Fibroblast of the aortic adventitia (primary cell): ENCODE results near the gene AMIGO1. TPM values are rescaled to one million over a fixed set of nuclear protein-coding genes. Genes with fewer than 3 reads are reported as not detected.

Source experiments
- DNase-seq: peaks from one replicate; pipeline ENCODE4 v3.0.0-alpha.2; 2010; ENCODE audit warnings: low read depth
- H3K4me3 ChIP-seq: 2 replicates; pipeline ENCODE4 v1.5.1; 2011; ENCODE audit warnings: low read depth, mild to moderate bottlenecking, control low read depth, low read length, moderate library complexity
- total RNA-seq: library from RNA; depleted of rRNA; stranded (reverse); fragments of >200 nt; gene quantifications from 2 replicates; pipeline ENCODE4 v1.2.3, GENCODE V29; 2012; ENCODE audit warnings: low replicate concordance
- TF ChIP-seq, protein P1 (sequence below): IDR thresholded peaks from 2 replicates; pipeline ENCODE4 v1.5.1; 2011; ENCODE audit warnings: mild to moderate bottlenecking, low read length, control low read depth, inconsistent platforms; ENCODE audit not compliant: insufficient read depth

AMIGO1 gene, protein sequence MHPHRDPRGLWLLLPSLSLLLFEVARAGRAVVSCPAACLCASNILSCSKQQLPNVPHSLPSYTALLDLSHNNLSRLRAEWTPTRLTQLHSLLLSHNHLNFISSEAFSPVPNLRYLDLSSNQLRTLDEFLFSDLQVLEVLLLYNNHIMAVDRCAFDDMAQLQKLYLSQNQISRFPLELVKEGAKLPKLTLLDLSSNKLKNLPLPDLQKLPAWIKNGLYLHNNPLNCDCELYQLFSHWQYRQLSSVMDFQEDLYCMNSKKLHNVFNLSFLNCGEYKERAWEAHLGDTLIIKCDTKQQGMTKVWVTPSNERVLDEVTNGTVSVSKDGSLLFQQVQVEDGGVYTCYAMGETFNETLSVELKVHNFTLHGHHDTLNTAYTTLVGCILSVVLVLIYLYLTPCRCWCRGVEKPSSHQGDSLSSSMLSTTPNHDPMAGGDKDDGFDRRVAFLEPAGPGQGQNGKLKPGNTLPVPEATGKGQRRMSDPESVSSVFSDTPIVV
- total RNA-seq = 0.54 and 2.5 TPM in 2 replicates

DNA sequence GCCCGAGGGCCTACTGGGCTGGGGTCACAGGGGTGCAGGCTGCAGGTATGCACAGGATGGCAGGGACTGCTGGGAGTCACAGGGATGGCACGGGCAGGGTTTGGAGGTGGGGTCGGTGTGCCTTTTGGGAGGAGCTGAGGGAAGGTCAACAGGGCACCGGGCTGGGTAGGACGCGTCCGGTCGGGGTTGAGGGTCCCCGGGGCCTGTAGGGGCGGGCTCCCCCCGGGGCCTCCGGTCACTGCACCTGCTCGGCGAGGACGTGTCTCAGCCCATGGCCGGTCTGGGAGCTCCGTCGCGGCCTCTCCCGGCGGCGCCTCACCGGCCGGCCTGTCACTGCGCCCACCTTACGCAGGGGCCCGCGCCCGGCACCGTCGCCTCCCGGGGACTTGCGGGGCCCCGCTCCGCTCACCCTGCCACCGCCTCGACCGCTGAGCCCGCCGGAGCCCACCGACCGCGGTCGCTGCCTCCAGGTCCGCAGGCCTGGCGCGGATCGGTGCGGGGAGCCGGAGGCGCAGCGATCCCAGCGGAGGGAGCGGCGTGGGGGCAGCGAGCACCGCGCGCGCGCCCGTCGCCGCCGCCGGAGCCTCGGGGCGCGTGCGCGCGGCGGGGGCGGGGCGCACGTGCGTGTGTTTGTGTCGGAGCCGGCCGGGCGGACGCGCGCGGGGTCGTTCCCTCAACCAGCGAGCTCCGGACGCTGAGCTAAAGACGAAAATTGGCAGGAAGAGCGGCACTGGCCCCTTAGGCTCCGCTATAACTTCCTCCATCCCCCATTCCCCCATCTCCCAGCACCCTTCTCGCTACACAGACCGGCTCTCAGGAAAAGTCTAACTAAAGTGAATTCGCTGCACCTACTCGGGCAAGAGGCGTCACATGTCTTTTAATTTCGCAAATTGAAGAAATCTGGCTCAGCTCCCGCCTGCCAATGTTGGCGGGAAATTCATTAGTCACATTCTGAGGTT lies at the start of gene AMIGO1:
Gene AMIGO1, minus strand, starts transcription at position 552 of the 959 bp plus-strand sequence. CDS start 815 bp downstream, outside the sequence.
- TF ChIP-seq, protein P1, sequence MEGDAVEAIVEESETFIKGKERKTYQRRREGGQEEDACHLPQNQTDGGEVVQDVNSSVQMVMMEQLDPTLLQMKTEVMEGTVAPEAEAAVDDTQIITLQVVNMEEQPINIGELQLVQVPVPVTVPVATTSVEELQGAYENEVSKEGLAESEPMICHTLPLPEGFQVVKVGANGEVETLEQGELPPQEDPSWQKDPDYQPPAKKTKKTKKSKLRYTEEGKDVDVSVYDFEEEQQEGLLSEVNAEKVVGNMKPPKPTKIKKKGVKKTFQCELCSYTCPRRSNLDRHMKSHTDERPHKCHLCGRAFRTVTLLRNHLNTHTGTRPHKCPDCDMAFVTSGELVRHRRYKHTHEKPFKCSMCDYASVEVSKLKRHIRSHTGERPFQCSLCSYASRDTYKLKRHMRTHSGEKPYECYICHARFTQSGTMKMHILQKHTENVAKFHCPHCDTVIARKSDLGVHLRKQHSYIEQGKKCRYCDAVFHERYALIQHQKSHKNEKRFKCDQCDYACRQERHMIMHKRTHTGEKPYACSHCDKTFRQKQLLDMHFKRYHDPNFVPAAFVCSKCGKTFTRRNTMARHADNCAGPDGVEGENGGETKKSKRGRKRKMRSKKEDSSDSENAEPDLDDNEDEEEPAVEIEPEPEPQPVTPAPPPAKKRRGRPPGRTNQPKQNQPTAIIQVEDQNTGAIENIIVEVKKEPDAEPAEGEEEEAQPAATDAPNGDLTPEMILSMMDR = no peak
- H3K4me3 ChIP-seq = peak within 1 kb of the TSS; percentile 75
- DNase-seq = peak; percentile 22

DNA sequence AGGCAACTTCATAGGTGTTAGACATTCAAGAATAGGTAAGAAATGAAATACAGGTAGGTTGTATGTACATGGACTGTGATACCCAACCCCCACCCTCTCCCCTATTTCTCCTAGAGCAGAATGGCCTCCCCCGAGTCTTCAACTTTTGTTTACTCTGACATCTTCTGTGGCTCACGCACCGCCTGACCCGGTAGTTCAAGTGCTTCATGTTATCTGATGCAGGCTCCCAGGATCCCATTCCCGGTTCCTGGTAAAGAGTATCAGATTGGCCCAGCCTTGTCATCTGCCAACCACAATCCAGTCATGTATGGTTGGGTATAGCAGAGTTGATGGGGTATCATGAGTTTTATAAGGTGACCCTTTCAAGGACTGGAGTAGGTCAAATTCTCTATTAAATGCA lies 48.0 kb upstream of the AMIGO1 start:
- no peak for DNase-seq
- no peak overlapping the region for H3K4me3 ChIP-seq
- TF ChIP-seq, protein P1 = no peak

DNA sequence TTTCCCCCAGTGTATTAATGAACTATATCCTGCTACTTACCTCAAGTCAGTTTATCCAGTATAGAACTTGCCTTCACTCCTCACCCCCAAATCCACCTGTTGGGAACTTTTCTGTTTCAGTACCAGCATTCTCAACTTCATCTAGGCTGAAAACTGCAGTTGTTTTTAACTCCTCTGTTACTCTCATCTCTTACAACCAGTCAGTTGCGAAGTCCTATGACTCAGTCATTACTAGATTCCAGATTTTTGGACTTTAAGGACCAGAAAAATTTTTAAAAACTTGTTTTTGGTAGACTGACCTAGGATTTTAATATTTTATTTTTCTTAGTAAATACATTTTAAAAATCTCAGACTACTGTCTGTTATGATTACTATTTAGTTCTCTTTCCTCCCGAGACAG lies 47.0 kb upstream of the AMIGO1 start:
- TF ChIP-seq, protein P1 = no peak
- H3K4me3 ChIP-seq = no peak overlapping the region
- no peak for DNase-seq

DNA sequence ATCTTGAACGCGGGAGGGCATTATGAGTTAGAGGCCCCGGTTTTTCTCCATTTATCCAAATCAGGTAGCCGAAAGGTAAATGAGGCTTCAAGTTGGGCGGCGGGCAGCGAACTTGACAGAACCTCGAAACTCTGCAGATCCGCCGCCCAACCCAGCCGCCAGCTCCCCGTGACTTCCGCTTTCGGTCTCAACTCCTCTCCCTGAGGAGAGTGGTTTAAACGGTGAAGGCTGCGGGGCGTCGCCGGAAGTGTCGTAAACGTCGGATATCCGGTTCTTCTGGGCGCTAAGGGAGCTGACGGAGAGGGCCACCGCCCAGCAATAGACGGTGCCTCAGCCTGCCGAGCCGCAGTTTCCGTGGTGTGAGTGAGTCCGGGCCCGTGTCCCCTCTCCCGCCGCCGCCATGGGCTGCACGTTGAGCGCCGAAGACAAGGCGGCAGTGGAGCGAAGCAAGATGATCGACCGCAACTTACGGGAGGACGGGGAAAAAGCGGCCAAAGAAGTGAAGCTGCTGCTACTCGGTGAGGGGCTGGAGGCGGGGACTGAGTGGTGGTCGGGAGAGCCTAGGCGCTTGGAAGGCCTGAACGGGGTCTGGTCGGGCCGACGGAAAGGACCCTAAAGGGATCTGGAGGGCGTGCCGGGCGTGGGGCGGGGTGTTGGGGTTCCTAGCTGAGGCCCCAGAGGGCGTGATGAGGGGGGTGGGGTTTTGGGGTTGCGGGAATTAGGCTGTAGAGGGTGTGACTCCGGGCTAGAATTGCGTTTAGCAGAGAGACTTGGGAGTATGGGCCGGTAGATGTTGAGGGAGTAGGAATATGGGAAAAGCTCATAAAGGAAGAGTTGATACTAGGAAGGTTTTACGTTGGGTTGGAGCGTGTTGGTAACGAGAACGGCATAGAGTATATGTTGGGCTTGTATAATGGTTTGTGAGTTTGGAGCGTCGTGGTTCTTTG lies 39.1 kb upstream of the AMIGO1 start, which contains the start of gene GNAI3:
Gene GNAI3, plus strand, starts transcription at position 295 of the 947 bp plus-strand sequence. Its CDS starts 106 bp downstream, at position 401.
- DNase-seq = peak; percentile 96
- TF ChIP-seq, protein P1 = no peak
- H3K4me3 ChIP-seq = peak within 1 kb of the TSS; percentile 94

DNA sequence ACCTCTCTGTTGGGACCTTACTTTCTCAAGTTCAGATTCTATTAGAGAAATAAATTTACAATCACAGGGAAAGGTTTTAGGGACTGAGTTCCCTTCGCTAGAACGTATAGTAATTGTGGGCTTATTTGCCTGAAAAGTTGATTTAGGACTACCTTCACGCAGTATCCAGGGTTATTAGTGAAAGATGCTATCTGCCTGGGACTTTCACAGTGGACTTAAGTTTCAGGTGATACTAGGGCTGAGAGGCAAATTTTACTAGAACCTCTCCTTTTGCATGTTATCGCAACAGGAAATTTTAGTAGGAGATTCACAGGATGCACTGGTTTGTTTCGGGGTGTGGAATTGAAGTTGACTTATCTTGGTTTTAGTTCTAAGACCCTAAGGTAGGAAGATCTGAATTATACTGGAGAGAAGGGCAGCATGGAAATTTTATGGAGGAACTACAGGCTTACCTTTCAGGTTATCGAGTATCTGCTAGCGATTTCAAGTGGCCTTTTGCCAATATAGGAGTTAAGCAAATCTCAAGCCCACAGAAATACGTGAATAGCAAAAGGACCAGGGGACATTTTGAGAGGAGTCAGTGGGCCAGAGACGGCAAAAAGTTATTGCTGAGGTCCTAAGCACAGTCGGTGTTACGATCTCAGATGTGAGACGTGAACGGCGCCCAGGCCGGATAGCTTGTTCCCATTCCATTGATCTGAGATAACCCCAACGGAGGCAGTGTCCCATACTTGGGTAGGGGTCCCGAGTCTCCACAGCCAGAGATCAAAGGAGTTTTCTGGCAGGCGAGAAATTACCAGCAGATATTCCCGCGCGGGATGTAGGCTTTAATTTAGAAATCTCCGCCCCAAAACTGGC lies 38.2 kb upstream of the AMIGO1 start:
- DNase-seq = peak; percentile 26
- H3K4me3 ChIP-seq = peak overlapping the region; percentile 94
- TF ChIP-seq, protein P1 = no peak
